ENCODE measurements around the gene COL18A1. TPM values are rescaled to one million over a fixed set of nuclear protein-coding genes. Genes with fewer than 3 reads are reported as not detected.

COL18A1 gene
- polyA plus RNA-seq (2011; rRNA removed) = 17.3 and 19.0 TPM in 2 replicates
- 47.3 and 74.4 TPM in 2 replicates for polyA plus RNA-seq (2012; cell fraction: cytosol; rRNA removed)
- 362 and 470 TPM in 2 replicates for polyA plus RNA-seq (2012; cell fraction: nucleus; rRNA removed)
- 76.7 to 89.7 TPM (median 88.4 TPM) in 3 replicates for polyA plus RNA-seq (2017; fragmentation: RNase III; extraction: RNeasy Plus Mini Kit Qiagen cat#74134 plus additional on column Dnase treatment)
- polyA minus RNA-seq (2011; rRNA and poly(A)+ RNA removed) = 8.7 and 14.0 TPM in 2 replicates

DNA sequence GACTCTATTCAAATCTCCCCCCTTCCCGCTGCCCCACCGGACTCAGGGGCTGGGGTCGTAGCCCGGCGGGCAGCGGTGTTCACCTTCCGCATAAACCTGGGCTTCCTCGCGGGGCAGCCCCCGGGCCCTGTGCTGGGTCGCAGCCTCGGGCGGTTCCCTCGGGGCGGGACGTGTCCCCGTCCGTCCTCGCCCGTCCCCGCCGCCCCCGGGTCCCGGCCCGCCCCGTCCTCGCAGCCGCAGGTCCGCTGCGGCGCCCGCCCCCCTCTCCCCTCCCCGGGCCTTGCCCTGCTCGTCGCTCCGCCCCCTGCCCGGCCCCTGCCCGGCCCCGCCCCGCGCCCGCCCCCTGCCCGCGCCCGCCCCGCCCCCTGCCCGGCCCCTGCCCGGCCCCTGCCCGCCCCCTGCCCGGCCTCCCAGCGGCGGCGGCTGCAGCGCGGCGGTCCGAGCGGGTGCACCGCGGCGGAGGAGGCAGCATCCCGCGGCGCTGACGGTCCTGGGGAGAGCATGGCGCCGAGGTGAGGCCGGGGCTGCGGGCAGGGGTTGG, at the start of gene COL18A1:
Gene COL18A1 (plus strand): TSS at position 436 of the 541 bp plus-strand sequence. CDS start 66 bp downstream, at position 502.
- peaks cover 12% of the 10 kb centered on the region; the same call in 2 of the 3 replicates for H3K9me3 ChIP-seq
- H3K4me1 ChIP-seq = peaks cover 36% of the 10 kb centered on the region
- ChIA-PET CTCF (no interaction called here), POLR2A (no interaction called here)
- H3K27ac ChIP-seq = peak within 1 kb of the TSS; percentile 80 to 100
- FAIRE-seq = no peak
- DNase-seq (ENCODE audit: low read depth in 1 of 2, low spot score in 1 of 2) = peak; percentile 22 to 47
- WGBS (ENCODE audit: missing lambda C conversion rate) = 20% methylated on average over 3 of the region's 69 CpGs
- TF ChIP-seq EHMT2 (IDR thresholded peaks at IDR 0.05; ENCODE audit: low read depth) (no peak), JUN (IDR thresholded peaks at IDR 0.05) (peak in 1 of 2 experiments; percentile 12; a peak in 1 of 5 replicates), POLR2A (IDR thresholded peaks at IDR 0.05; ENCODE audit: low read length) (peak; percentile 30; the same call in 1 of the 2 replicates)
- H3K4me3 ChIP-seq = peak within 1 kb of the TSS; percentile 91
- ATAC-seq = peak; percentile 35 to 69
- H3K4me2 ChIP-seq = peak within 1 kb of the TSS; percentile 91

DNA sequence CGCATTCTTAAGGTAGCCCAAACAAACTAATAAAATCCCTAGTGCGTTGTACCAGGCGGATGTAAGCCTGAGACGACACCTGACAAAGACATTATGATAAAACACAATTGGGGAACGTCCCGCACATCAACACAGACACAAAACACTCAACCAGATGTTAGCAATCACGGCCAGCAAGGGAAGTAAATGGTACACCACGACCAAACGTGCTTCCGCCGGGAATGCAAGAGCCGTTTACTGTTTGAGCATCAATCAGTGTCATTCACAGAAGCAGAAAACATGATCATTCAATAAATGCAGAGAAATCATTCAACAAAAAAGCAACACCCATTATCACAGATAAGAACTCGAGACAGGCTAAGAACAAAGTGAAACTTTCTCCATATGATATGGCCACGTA, 49.4 kb upstream of the COL18A1 start:
- ChIA-PET CTCF (no interaction called here), POLR2A (no interaction called here)
- H3K4me2 ChIP-seq = no peak overlapping the region
- no peaks in the 10 kb centered on the region for H3K4me1 ChIP-seq
- no peak for DNase-seq (ENCODE audit: low read depth in 1 of 2, low spot score in 1 of 2)
- no peak for ATAC-seq
- TF ChIP-seq EHF (CRISPR knock-in tag; IDR thresholded peaks at IDR 0.05) (no peak), KDM5A (IDR thresholded peaks at IDR 0.05) (no peak), CBX2 (IDR thresholded peaks at IDR 0.05; ENCODE audit: borderline replicate concordance, low read depth) (no peak), JUNB (IDR thresholded peaks at IDR 0.05) (no peak), CHD2 (IDR thresholded peaks at IDR 0.05; ENCODE audit: low read length, partially characterized antibody) (no peak), SMC3 (IDR thresholded peaks at IDR 0.05) (no peak), RCOR1 (IDR thresholded peaks at IDR 0.05; ENCODE audit: low read depth, low read length) (no peak)
- TF ChIP-seq, protein P1, sequence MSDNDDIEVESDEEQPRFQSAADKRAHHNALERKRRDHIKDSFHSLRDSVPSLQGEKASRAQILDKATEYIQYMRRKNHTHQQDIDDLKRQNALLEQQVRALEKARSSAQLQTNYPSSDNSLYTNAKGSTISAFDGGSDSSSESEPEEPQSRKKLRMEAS (IDR thresholded peaks at IDR 0.05) = no peak
- H3K4me3 ChIP-seq = no peak overlapping the region
- WGBS (ENCODE audit: missing lambda C conversion rate) = 84% methylated on average over 14 of the region's 14 CpGs
- no peak for FAIRE-seq
- no peaks in the 10 kb centered on the region for H3K9me3 ChIP-seq
- H3K27ac ChIP-seq = peak overlapping the region in 1 of 2 experiments; percentile 54; a peak in 1 of 6 replicates

DNA sequence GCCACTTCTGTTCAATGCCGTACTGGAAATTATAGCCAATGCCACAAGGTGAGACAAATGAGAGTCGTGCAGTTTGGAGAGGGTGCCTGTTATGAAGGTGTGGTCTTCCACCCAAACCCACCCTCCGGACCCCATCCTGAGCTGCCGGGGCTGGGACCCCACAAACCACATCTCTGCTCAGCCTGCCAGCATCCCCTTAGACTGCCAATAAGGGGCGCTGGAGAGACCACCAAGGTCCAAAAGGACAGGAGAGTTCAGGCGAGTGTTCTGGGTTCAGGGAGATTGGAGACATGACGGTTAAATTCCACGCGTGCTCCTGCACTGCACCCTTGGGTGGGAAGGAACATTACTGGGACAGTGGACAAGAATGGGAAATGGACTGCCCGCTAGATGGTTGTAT, 48.7 kb upstream of the COL18A1 start:
- ATAC-seq = no peak
- peaks cover 4% of the 10 kb centered on the region; the same call in 2 of the 3 replicates for H3K4me1 ChIP-seq
- no peak overlapping the region for H3K4me3 ChIP-seq
- TF ChIP-seq, protein P1 (IDR thresholded peaks at IDR 0.05) = no peak
- TF ChIP-seq FOXS1 (CRISPR knock-in tag; IDR thresholded peaks at IDR 0.05) (no peak), RCOR1 (IDR thresholded peaks at IDR 0.05; ENCODE audit: low read depth, low read length) (no peak), TP53 (CRISPR knock-in tag; IDR thresholded peaks at IDR 0.05) (no peak), EP300 (IDR thresholded peaks at IDR 0.05) (no peak), EHMT2 (IDR thresholded peaks at IDR 0.05; ENCODE audit: low read depth) (no peak), KDM5A (IDR thresholded peaks at IDR 0.05) (no peak), CBX2 (IDR thresholded peaks at IDR 0.05; ENCODE audit: borderline replicate concordance, low read depth) (no peak), POLR2AphosphoS2 (conservative IDR thresholded peaks at IDR 0.05; ENCODE audit: low read length) (no peak), NPAS2 (CRISPR knock-in tag; IDR thresholded peaks at IDR 0.05; ENCODE audit: borderline replicate concordance) (no peak), HOXA7 (CRISPR knock-in tag; IDR thresholded peaks at IDR 0.05) (no peak), FOSL2 (IDR thresholded peaks at IDR 0.05) (no peak), FOSL2 (CRISPR knock-in tag; IDR thresholded peaks at IDR 0.05) (no peak), ZNF302 (CRISPR knock-in tag; IDR thresholded peaks at IDR 0.05) (no peak), PHF8 (IDR thresholded peaks at IDR 0.05; ENCODE audit: borderline replicate concordance, low read depth) (no peak)
- TF ChIP-seq, protein P2, sequence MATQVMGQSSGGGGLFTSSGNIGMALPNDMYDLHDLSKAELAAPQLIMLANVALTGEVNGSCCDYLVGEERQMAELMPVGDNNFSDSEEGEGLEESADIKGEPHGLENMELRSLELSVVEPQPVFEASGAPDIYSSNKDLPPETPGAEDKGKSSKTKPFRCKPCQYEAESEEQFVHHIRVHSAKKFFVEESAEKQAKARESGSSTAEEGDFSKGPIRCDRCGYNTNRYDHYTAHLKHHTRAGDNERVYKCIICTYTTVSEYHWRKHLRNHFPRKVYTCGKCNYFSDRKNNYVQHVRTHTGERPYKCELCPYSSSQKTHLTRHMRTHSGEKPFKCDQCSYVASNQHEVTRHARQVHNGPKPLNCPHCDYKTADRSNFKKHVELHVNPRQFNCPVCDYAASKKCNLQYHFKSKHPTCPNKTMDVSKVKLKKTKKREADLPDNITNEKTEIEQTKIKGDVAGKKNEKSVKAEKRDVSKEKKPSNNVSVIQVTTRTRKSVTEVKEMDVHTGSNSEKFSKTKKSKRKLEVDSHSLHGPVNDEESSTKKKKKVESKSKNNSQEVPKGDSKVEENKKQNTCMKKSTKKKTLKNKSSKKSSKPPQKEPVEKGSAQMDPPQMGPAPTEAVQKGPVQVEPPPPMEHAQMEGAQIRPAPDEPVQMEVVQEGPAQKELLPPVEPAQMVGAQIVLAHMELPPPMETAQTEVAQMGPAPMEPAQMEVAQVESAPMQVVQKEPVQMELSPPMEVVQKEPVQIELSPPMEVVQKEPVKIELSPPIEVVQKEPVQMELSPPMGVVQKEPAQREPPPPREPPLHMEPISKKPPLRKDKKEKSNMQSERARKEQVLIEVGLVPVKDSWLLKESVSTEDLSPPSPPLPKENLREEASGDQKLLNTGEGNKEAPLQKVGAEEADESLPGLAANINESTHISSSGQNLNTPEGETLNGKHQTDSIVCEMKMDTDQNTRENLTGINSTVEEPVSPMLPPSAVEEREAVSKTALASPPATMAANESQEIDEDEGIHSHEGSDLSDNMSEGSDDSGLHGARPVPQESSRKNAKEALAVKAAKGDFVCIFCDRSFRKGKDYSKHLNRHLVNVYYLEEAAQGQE (IDR thresholded peaks at IDR 0.05) = no peak
- no peaks in the 10 kb centered on the region for H3K9me3 ChIP-seq
- peak overlapping the region in 1 of 2 experiments; percentile 53; a peak in 3 of 6 replicates for H3K27ac ChIP-seq
- no peak for FAIRE-seq
- ChIA-PET POLR2A (no interaction called here), CTCF (no interaction called here)
- WGBS (ENCODE audit: missing lambda C conversion rate) = 82% methylated on average over 10 of the region's 10 CpGs
- no peak overlapping the region for H3K4me2 ChIP-seq
- no peak for DNase-seq (ENCODE audit: low read depth in 1 of 2, low spot score in 1 of 2)

Measured in A549 (cell line).